Astrocyte (in vitro differentiated cells and primary cell): Measurements from ENCODE around the gene DENND1B. TPM values are rescaled to one million over a fixed set of nuclear protein-coding genes. Genes with fewer than 3 reads are reported as not detected.

Experiments used
- DNase-seq: peaks from one replicate; pipeline ENCODE4 v3.0.0-alpha.2; 2010; ENCODE audit warnings: low read depth
- FAIRE-seq: peaks from 2 replicates; lab custom pipeline; 2011; peaks lifted over from hg19 to GRCh38; lab: Jason Lieb, UNC
- H2AFZ ChIP-seq: 2 replicates; pipeline ENCODE4 v1.6.0; 2012; ENCODE audit warnings: low read depth, low read length, inconsistent platforms
- H3K27ac ChIP-seq: 2 replicates; pipeline ENCODE4 v1.5.1; 2011; ENCODE audit warnings: low read depth, low read length, inconsistent platforms
- H3K27me3 ChIP-seq: 2 replicates; pipeline ENCODE4 v1.6.0; 2011; ENCODE audit warnings: low read length, inconsistent platforms; ENCODE audit not compliant: insufficient read depth
- H3K36me3 ChIP-seq: 2 replicates; pipeline ENCODE4 v1.5.1; 2011; ENCODE audit warnings: low read length, inconsistent platforms; ENCODE audit not compliant: insufficient read depth
- H3K4me1 ChIP-seq: 2 replicates; pipeline ENCODE4 v1.5.1; 2011; ENCODE audit warnings: low read length, inconsistent platforms; ENCODE audit not compliant: insufficient read depth
- H3K4me2 ChIP-seq: 2 replicates; pipeline ENCODE4 v1.6.0; 2012; ENCODE audit warnings: low read length, inconsistent platforms
- H3K4me3 ChIP-seq: 2 replicates; pipeline ENCODE4 v1.5.1; 2011; ENCODE audit warnings: low read depth, mild to moderate bottlenecking, low read length, inconsistent platforms; ENCODE audit not compliant: insufficient read depth
- H3K79me2 ChIP-seq: 2 replicates; pipeline ENCODE4 v1.6.0; 2012; ENCODE audit warnings: mild to moderate bottlenecking, low read length, inconsistent platforms; ENCODE audit not compliant: insufficient read depth
- H3K9ac ChIP-seq: 2 replicates; pipeline ENCODE4 v1.6.0; 2012; ENCODE audit warnings: mild to moderate bottlenecking, low read length, inconsistent platforms
- H3K9me3 ChIP-seq: 2 replicates; pipeline ENCODE4 v1.5.1; 2012; ENCODE audit warnings: low read depth, mild to moderate bottlenecking, low read length, inconsistent platforms; ENCODE audit not compliant: insufficient read depth
- H4K20me1 ChIP-seq: 2 replicates; pipeline ENCODE4 v1.6.0; 2012; ENCODE audit warnings: low read length, inconsistent platforms; ENCODE audit not compliant: insufficient read depth
- H3K27ac Mint-ChIP-seq: one replicate; pipeline ENCODE4 v1.8.0; 2021; ENCODE audit warnings: mild to moderate bottlenecking, mixed read lengths; ENCODE audit not compliant: unreplicated experiment
- H3K27me3 Mint-ChIP-seq: one replicate; pipeline ENCODE4 v1.8.0; 2021; ENCODE audit warnings: low read depth, mixed read lengths; ENCODE audit not compliant: unreplicated experiment
- H3K36me3 Mint-ChIP-seq: one replicate; pipeline ENCODE4 v1.8.0; 2021; ENCODE audit warnings: low read depth, mixed read lengths; ENCODE audit not compliant: unreplicated experiment
- H3K4me1 Mint-ChIP-seq: one replicate; pipeline ENCODE4 v1.8.0; 2021; ENCODE audit warnings: low read depth, mixed read lengths; ENCODE audit not compliant: unreplicated experiment
- H3K4me3 Mint-ChIP-seq: one replicate; pipeline ENCODE4 v1.8.0; 2021; ENCODE audit warnings: mild to moderate bottlenecking, moderate library complexity, mixed read lengths; ENCODE audit not compliant: unreplicated experiment
- H3K9me3 Mint-ChIP-seq: one replicate; pipeline ENCODE4 v1.8.0; 2021; ENCODE audit warnings: mild to moderate bottlenecking, mixed read lengths; ENCODE audit not compliant: unreplicated experiment
- EZH2 ChIP-seq: IDR thresholded peaks from 2 replicates; pipeline ENCODE4 v1.6.1; 2012; ENCODE audit warnings: mild to moderate bottlenecking, low read length, inconsistent platforms; ENCODE audit not compliant: insufficient read depth
- total RNA-seq: library from RNA; stranded (reverse); gene quantifications from 2 replicates; pipeline ENCODE4 v1.2.1, GENCODE V29; 2021
- TF ChIP-seq, protein P1 (sequence below): IDR thresholded peaks from 2 replicates; pipeline ENCODE4 v1.5.1; 2011; ENCODE audit warnings: low read depth, mild to moderate bottlenecking, inconsistent platforms, low read length, moderate library complexity; ENCODE audit not compliant: insufficient read depth

Gene DENND1B
- total RNA-seq, 1 donor from 2014 or later = 9.6 TPM

- no peak overlapping the region for H3K4me3 Mint-ChIP-seq
- TF ChIP-seq EZH2 = no peak
- TF ChIP-seq, protein P1, sequence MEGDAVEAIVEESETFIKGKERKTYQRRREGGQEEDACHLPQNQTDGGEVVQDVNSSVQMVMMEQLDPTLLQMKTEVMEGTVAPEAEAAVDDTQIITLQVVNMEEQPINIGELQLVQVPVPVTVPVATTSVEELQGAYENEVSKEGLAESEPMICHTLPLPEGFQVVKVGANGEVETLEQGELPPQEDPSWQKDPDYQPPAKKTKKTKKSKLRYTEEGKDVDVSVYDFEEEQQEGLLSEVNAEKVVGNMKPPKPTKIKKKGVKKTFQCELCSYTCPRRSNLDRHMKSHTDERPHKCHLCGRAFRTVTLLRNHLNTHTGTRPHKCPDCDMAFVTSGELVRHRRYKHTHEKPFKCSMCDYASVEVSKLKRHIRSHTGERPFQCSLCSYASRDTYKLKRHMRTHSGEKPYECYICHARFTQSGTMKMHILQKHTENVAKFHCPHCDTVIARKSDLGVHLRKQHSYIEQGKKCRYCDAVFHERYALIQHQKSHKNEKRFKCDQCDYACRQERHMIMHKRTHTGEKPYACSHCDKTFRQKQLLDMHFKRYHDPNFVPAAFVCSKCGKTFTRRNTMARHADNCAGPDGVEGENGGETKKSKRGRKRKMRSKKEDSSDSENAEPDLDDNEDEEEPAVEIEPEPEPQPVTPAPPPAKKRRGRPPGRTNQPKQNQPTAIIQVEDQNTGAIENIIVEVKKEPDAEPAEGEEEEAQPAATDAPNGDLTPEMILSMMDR = no peak
- peaks cover 4% of the 10 kb centered on the region for H3K9me3 ChIP-seq
- H3K4me3 ChIP-seq = no peak overlapping the region
- H3K27ac ChIP-seq = no peak overlapping the region
- H2AFZ ChIP-seq = no peak overlapping the region
- H3K4me1 Mint-ChIP-seq = peaks cover 11% of the 10 kb centered on the region
- no peak overlapping the region for H3K4me2 ChIP-seq
- H3K9ac ChIP-seq = no peak overlapping the region
- H3K27ac Mint-ChIP-seq = no peak overlapping the region
- peak; percentile 62 for DNase-seq
- FAIRE-seq = peak; percentile 72
- no peaks in the 10 kb centered on the region for H3K36me3 Mint-ChIP-seq
- H3K79me2 ChIP-seq = peaks cover 2% of the 10 kb centered on the region
- H3K36me3 ChIP-seq = no peaks in the 10 kb centered on the region
- H3K27me3 ChIP-seq = no peaks in the 10 kb centered on the region
- no peaks in the 10 kb centered on the region for H3K27me3 Mint-ChIP-seq
- H3K4me1 ChIP-seq = peaks cover 6% of the 10 kb centered on the region
- peaks cover 5% of the 10 kb centered on the region for H3K9me3 Mint-ChIP-seq
- no peaks in the 10 kb centered on the region for H4K20me1 ChIP-seq
Measured at GRCh38 chr1:197696372-197696771, 78.9 kb downstream of the DENND1B start.

GRCh38 chr1:197695961-197696360 lies 79.3 kb downstream of the DENND1B start:
- Mint-ChIP-seq H3K4me3 (no peak overlapping the region), H3K27me3 (no peaks in the 10 kb centered on the region), H3K36me3 (no peaks in the 10 kb centered on the region), H3K4me1 (peaks cover 11% of the 10 kb centered on the region), H3K27ac (no peak overlapping the region), H3K9me3 (peaks cover 5% of the 10 kb centered on the region)
- Histone ChIP-seq H3K36me3 (no peaks in the 10 kb centered on the region), H2AFZ (no peak overlapping the region), H3K9me3 (peaks cover under 1% of the 10 kb centered on the region), H3K4me1 (peaks cover 6% of the 10 kb centered on the region), H3K27ac (no peak overlapping the region), H3K9ac (no peak overlapping the region), H3K4me2 (no peak overlapping the region), H3K79me2 (peaks cover 2% of the 10 kb centered on the region), H4K20me1 (no peaks in the 10 kb centered on the region), H3K4me3 (no peak overlapping the region), H3K27me3 (no peaks in the 10 kb centered on the region)
- no peak for TF ChIP-seq EZH2
- TF ChIP-seq, protein P1 = no peak
- FAIRE-seq = no peak
- peak; percentile 13 for DNase-seq

DNA sequence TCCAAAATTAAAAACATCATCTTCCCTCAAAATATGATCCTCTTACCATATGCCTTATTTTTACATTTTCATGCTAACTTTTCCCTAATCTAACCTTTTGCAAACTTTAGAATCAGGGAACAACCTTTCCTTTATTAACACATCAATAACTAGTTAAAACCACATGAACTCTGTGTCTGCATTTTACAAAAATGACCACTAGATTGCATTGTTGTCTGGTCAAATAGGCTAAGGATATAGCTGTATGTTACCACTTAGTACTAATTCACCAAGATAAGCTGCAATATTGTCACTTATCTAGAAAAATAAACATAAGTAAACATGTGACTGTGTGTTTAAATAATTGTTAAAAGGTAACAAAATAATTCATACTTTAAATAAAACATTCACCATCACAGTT lies 82.3 kb downstream of the DENND1B start:
- Histone ChIP-seq H3K4me2 (no peak overlapping the region), H3K9ac (no peak overlapping the region), H3K4me3 (no peak overlapping the region), H4K20me1 (no peaks in the 10 kb centered on the region), H3K79me2 (peaks cover 2% of the 10 kb centered on the region), H3K36me3 (no peaks in the 10 kb centered on the region), H3K9me3 (no peaks in the 10 kb centered on the region), H3K27ac (no peak overlapping the region), H3K4me1 (peaks cover 6% of the 10 kb centered on the region), H3K27me3 (no peaks in the 10 kb centered on the region), H2AFZ (no peak overlapping the region)
- Mint-ChIP-seq H3K4me3 (no peak overlapping the region), H3K27me3 (no peaks in the 10 kb centered on the region), H3K36me3 (peaks cover 8% of the 10 kb centered on the region), H3K9me3 (peaks cover 7% of the 10 kb centered on the region), H3K4me1 (peaks cover 7% of the 10 kb centered on the region), H3K27ac (no peak overlapping the region)
- no peak for TF ChIP-seq EZH2
- TF ChIP-seq, protein P1 = peak; percentile 12
- FAIRE-seq (peak; percentile 43), DNase-seq (peak; percentile 5)
